Thyroid gland (tissue), 4 donors: ENCODE results near the gene SLCO2B1.

ENCODE experiments used
- POLR2A ChIP-seq, 2 donors: fragments of 450-650 bp; IDR thresholded peaks; one replicate each; pipeline ENCODE4 v1.6.1; 2017; ENCODE audit warnings: antibody characterized with exemption in 2 of 2, mild to moderate bottlenecking in 2 of 2, moderate library complexity in 1 of 2
- TF ChIP-seq, protein P1 (sequence below), 6 experiments: fragments of 200-600 bp in 3 of 6; fragments of 450-650 bp in 3 of 6; sonication (generic) in 3 of 6; IDR thresholded peaks; one replicate each; pipeline ENCODE4 v1.5.1; 2016 to 2019; ENCODE audit warnings: antibody characterized with exemption in 6 of 6, mild to moderate bottlenecking in 2 of 6, inconsistent platforms in 1 of 6, moderate library complexity in 1 of 6

DNA sequence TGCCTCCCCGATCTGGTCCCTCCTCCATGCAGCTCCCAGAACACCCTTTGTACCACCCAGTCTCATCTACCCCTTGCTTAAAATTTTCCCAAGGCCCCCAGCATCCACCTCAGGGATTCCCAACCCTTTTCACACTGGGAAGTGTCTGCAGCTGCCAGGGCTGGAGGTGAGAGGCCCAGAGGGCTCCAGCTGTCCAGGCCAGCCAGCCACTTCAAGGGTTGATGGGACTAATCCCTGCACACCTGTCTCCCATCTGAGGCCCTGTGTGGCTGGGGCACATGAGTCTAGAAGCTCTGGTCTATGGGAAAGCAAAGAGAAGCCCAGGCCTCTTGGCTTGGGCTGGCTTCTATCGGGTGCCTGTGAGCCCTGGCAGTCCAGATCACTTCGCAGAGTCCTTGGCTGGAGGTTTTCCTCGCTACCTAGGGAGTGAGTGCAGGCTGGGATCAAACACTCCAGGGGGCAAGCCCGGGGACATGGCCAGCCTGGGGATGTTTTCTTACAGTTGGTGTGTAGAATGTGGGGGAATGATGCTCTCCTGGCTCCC, 48.6 kb downstream of the SLCO2B1 start:
- TF ChIP-seq, protein P1, sequence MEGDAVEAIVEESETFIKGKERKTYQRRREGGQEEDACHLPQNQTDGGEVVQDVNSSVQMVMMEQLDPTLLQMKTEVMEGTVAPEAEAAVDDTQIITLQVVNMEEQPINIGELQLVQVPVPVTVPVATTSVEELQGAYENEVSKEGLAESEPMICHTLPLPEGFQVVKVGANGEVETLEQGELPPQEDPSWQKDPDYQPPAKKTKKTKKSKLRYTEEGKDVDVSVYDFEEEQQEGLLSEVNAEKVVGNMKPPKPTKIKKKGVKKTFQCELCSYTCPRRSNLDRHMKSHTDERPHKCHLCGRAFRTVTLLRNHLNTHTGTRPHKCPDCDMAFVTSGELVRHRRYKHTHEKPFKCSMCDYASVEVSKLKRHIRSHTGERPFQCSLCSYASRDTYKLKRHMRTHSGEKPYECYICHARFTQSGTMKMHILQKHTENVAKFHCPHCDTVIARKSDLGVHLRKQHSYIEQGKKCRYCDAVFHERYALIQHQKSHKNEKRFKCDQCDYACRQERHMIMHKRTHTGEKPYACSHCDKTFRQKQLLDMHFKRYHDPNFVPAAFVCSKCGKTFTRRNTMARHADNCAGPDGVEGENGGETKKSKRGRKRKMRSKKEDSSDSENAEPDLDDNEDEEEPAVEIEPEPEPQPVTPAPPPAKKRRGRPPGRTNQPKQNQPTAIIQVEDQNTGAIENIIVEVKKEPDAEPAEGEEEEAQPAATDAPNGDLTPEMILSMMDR (IDR thresholded peaks at IDR 0.05) = no peak
- TF ChIP-seq POLR2A (IDR thresholded peaks at IDR 0.05) = no peak
